ENCODE data around the gene STK39.

GRCh38 chr2:168198476-168199207, 48.8 kb downstream of the STK39 start:
- TF ChIP-seq EZH2 (IDR thresholded peaks at IDR 0.05; ENCODE audit: insufficient read depth, poor library complexity, severe bottlenecking) (no peak), EZH2phosphoT487 (IDR thresholded peaks at IDR 0.05; ENCODE audit: insufficient read depth, low read depth) (no peak)

Data from GM23248 (cell line).